ENCODE data around the gene DMXL2.

Gene DMXL2

GRCh38 chr15:51579012-51579411, 43.6 kb downstream of the DMXL2 start (continued):
- TF ChIP-seq OVOL3 (tag by site-specific recombination; IDR thresholded peaks at IDR 0.05) (no peak), OSR2 (tag by site-specific recombination; IDR thresholded peaks at IDR 0.05) (no peak), ZNF184 (tag by site-specific recombination; IDR thresholded peaks at IDR 0.05) (no peak), ZNF654 (tag by site-specific recombination; IDR thresholded peaks at IDR 0.05; ENCODE audit: low read depth) (no peak), ZNF394 (tag by site-specific recombination; IDR thresholded peaks at IDR 0.05; ENCODE audit: borderline replicate concordance) (no peak), MYNN (tag by site-specific recombination; IDR thresholded peaks at IDR 0.05; ENCODE audit: borderline replicate concordance) (no peak), EGR2 (tag by site-specific recombination; IDR thresholded peaks at IDR 0.05; ENCODE audit: low read depth) (no peak), ZNF114 (tag by site-specific recombination; IDR thresholded peaks at IDR 0.05) (no peak), ZNF202 (tag by site-specific recombination; IDR thresholded peaks at IDR 0.05; ENCODE audit: borderline replicate concordance) (no peak), ZNF416 (tag by site-specific recombination; IDR thresholded peaks at IDR 0.05) (no peak), GFI1B (tag by site-specific recombination; IDR thresholded peaks at IDR 0.05) (no peak)

GRCh38 chr15:51577636-51578304, 44.8 kb downstream of the DMXL2 start:
- no peaks in the 10 kb centered on the region for H3K36me3 ChIP-seq (ENCODE audit: control insufficient read depth in 2 of 2, insufficient read depth in 1 of 2, low read length in 2 of 2)
- peaks cover 4% of the 10 kb centered on the region; the same call in 1 of the 2 replicates for H3K4me1 ChIP-seq (ENCODE audit: control insufficient read depth, insufficient read depth, low read length)
- CTCF ChIA-PET, result no interaction called here
- no peak overlapping the region for H3K27ac ChIP-seq (ENCODE audit: extremely low read depth, low read depth, low read length)
- H3K9me3 ChIP-seq (ENCODE audit: control insufficient read depth, insufficient read depth, low read depth, low read length), result no peaks in the 10 kb centered on the region
- H3K4me3 ChIP-seq (ENCODE audit: low read depth, low read length), result no peak overlapping the region
- no peak for TF ChIP-seq ZNF174 (tag by site-specific recombination; IDR thresholded peaks at IDR 0.05)
- TF ChIP-seq ZNF777 (tag by site-specific recombination; IDR thresholded peaks at IDR 0.05; ENCODE audit: borderline replicate concordance), result no peak
- no peak for TF ChIP-seq ZNF585B (tag by site-specific recombination; IDR thresholded peaks at IDR 0.05)
- no peak for TF ChIP-seq ZNF596 (tag by site-specific recombination; IDR thresholded peaks at IDR 0.05)
- no peak for TF ChIP-seq ZNF473 (tag by site-specific recombination; IDR thresholded peaks at IDR 0.05)
- TF ChIP-seq ZNF132 (tag by site-specific recombination; IDR thresholded peaks at IDR 0.05; ENCODE audit: borderline replicate concordance), result no peak
- TF ChIP-seq ZNF266 (tag by site-specific recombination; IDR thresholded peaks at IDR 0.05; ENCODE audit: low read depth), result no peak
- TF ChIP-seq ZNF768 (tag by site-specific recombination; IDR thresholded peaks at IDR 0.05), result no peak
- no peak for TF ChIP-seq WT1 (tag by site-specific recombination; IDR thresholded peaks at IDR 0.05)
- TF ChIP-seq ZFP3 (tag by site-specific recombination; IDR thresholded peaks at IDR 0.05; ENCODE audit: low read depth), result no peak
- no peak for TF ChIP-seq KLF16 (tag by site-specific recombination; IDR thresholded peaks at IDR 0.05)
- TF ChIP-seq ZNF223 (tag by site-specific recombination; IDR thresholded peaks at IDR 0.05), result no peak
- no peak for TF ChIP-seq ZNF394 (tag by site-specific recombination; IDR thresholded peaks at IDR 0.05; ENCODE audit: borderline replicate concordance)
- no peak for TF ChIP-seq ZNF677 (tag by site-specific recombination; IDR thresholded peaks at IDR 0.05)
- no peak for TF ChIP-seq ZNF621 (tag by site-specific recombination; IDR thresholded peaks at IDR 0.05)
- TF ChIP-seq ZNF830 (tag by site-specific recombination; IDR thresholded peaks at IDR 0.05; ENCODE audit: low read depth), result no peak
- TF ChIP-seq ZNF747 (tag by site-specific recombination; IDR thresholded peaks at IDR 0.05), result no peak
- TF ChIP-seq ZNF610 (tag by site-specific recombination; IDR thresholded peaks at IDR 0.05; ENCODE audit: borderline replicate concordance), result no peak
- no peak for TF ChIP-seq INSM2 (tag by site-specific recombination; IDR thresholded peaks at IDR 0.05)
- no peak for TF ChIP-seq ZNF558 (tag by site-specific recombination; IDR thresholded peaks at IDR 0.05)
- POLR2A ChIA-PET, result no interaction called here
